GM18858 (cell line): ENCODE measurements around the gene RSPH9.

Experiments
- ATAC-seq: cut with Tn5 transposase; IDR thresholded peaks from one replicate; pipeline ENCODE4 v1.9.1; 2021; ENCODE audit not compliant: unreplicated experiment

RSPH9 gene, protein sequence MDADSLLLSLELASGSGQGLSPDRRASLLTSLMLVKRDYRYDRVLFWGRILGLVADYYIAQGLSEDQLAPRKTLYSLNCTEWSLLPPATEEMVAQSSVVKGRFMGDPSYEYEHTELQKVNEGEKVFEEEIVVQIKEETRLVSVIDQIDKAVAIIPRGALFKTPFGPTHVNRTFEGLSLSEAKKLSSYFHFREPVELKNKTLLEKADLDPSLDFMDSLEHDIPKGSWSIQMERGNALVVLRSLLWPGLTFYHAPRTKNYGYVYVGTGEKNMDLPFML

DNA sequence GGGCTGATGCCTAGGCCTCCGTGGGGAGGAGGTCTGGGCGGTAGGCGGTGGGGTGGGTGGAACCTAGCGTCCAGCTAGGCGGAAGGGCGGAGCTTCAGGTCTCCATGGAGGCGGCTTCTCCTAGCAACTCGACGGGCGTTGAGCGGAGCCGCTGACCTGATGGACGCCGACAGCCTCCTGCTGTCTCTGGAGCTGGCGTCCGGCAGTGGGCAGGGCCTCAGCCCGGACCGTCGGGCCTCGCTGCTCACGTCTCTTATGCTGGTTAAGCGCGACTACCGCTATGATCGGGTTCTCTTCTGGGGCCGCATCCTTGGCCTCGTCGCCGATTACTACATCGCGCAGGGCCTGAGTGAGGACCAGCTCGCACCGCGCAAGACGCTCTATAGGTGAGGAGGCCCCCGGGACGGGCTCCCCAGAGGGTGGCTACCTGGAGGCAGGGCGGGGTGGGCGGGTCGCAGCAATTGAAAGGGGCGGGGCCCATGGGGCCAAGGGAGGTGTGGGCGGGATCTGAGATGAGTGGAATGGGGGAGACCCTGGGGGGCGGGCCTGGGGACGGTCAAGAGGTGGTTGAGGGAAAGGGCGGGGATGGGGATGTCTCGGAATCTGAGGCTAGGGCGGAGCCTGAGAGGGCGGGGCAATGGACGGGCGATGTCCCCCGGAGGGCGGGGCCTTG, at the start of gene RSPH9:
Gene RSPH9, plus strand, starts transcription at position 97 of the 673 bp plus-strand sequence. Its CDS starts 63 bp downstream, at position 160.
- no peak for ATAC-seq

DNA sequence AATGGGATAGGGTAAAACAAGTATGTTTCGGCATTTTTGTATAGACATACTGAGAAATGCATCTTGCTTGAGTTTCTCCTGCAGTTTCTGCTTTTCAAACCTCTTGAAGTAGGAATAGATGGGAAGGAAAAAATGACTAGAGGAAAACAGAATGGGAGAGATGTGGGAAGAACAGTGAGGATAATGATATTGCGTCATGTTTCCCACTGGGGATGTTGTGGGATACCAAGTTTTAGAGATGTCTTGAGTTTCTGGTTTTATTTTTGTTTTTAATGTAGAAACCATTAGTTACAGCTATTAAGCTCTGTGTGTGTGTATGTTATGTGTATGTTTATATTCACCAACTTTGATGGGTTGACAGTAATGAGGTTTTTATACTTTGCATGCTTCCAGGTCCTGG, 44.2 kb upstream of the RSPH9 start:
- ATAC-seq = no peak

DNA sequence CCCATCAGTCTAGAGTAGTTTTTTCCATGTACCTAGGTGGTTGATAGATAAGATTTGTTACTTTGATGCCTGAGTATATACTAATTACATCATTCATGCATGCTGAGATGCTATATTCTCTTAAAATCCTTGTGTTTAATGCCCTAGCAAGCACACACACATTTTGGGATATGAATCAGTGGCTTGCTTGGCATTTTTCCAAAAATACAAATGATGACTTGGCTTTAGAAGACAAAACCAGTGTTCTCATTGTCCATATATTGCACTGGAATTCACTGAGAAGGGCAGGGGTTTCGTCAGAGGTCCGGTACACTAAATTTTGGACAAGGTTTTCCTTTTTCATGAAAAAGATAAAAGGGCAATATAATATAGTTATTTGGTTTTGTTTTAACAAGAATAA, 40.7 kb upstream of the RSPH9 start:
- no peak for ATAC-seq

DNA sequence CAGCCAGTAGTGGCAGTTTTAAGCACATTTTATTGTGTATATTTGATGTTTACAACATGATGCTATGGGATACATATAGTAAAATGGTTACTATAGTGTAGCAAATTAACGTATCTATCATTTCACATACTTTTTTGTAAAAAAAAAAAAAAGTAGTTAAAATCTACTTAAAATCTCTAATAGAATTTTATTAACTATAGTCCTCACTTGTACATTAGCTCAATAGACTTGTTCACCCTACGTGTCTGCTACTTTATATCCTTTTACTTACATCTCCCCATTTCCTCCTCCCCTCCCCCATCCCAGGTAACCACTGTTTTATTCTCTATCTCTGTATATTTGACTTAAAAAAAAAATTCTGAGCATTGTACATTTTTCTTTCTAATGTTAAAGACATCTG, 38.8 kb upstream of the RSPH9 start:
- ATAC-seq = no peak

DNA sequence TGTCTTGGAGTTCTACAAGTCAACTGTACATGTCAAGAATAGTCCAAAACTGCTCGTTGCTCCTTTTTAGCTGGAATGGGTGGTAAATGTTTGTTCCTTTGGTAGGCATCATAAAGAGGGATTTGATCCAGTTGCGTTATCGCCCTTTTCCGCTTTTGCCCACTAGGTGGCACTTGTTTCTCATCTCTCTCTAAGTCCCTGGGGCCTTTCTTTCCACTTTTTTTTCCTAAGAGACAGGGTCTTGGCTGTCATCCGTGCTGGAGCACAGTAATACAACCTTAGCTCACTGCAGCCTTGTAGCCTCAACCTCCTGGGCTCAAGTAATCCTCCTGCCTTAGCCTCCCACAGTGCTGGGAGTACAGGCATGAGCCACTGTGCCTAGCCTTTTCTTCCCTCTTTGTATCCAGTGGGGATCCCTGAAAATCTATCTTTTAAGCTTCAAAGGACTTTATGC, 36.5 kb upstream of the RSPH9 start:
- ATAC-seq = no peak

DNA sequence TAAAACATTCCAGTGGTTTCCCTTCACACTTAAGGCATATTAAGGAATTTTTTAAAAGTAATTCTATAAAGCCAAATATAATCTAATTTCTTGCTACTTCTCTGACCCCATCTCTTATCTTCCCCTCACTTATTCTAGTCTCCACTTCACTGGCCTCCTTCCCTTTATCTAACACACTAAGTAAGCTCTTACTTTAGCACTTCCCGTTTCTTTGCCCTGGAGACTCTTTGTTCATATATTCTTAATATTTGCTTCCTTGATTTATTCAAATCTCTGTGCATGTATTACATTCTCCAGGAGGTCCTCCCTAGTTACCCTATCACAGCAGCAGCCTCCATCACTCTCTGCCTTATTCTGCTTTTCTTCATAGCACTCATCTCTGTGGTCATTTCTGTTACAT, 36.0 kb upstream of the RSPH9 start:
- ATAC-seq = no peak

DNA sequence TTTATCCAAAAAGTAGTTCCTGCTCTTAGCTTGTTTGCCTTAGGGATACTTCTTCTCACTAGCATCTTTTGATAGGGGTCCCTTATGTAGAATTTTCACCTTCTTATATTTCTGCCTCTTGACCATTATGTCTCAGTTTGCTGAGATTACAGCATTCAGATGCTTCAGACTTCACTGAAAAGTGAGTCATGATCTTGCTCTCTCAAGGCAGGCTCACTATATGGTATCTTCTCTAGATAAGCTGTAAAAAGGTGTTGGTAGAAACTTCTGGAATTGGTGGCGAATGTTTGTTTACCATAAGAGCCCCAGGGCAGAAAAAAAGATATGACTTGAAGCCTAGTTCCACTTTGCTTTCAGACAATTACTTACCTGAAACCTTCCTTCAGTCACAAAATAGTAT, 35.4 kb upstream of the RSPH9 start:
- no peak for ATAC-seq

DNA sequence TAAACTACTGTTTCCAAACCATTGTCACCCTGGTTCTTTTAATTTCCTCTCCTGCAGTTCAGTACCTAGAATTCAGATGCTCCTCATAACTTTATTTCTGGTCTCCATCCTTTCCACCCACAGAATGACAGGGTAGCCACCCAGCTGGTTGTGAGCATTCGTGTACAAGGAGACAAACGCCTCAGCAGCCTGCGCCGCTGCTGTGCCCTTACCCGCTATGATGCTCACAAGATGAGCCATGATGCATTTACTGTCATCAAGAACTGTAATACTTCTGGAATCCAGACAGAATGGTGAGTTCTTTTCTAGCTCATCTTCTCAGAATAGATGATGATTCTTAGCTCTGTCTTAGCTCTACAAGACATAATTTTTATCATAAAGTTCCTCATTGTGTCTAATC, 34.4 kb upstream of the RSPH9 start:
- ATAC-seq = no peak

DNA sequence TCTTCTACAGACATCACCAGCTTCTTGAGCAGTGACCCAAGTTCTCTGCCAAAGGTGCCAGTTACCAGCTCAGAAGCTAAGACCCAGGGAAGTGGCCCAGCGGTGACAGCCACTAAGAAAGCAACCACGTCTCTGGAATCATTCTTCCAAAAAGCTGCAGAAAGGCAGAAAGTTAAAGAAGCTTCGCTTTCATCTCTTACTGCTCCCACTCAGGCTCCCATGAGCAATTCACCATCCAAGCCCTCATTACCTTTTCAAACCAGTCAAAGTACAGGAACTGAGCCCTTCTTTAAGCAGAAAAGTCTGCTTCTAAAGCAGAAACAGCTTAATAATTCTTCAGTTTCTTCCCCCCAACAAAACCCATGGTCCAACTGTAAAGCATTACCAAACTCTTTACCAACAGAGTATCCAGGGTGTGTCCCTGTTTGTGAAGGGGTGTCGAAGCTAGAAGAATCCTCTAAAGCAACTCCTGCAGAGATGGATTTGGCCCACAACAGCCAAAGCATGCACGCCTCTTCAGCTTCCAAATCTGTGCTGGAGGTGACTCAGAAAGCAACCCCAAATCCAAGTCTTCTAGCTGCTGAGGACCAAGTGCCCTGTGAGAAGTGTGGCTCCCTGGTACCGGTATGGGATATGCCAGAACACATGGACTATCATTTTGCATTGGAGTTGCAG, 31.0 kb upstream of the RSPH9 start:
- ATAC-seq = no peak

DNA sequence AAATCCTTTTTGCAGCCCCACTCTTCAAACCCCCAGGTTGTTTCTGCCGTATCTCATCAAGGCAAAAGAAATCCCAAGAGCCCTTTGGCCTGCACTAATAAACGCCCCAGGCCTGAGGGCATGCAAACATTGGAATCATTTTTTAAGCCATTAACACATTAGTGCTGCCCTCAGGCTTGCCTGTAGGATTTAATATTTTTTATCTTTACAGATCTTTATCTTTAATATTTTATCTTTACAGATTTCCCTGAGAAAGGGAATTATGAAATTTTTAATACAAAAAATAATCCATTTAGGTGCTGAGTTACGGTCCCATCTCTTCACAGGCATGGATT, 30.5 kb upstream of the RSPH9 start:
- ATAC-seq = no peak

DNA sequence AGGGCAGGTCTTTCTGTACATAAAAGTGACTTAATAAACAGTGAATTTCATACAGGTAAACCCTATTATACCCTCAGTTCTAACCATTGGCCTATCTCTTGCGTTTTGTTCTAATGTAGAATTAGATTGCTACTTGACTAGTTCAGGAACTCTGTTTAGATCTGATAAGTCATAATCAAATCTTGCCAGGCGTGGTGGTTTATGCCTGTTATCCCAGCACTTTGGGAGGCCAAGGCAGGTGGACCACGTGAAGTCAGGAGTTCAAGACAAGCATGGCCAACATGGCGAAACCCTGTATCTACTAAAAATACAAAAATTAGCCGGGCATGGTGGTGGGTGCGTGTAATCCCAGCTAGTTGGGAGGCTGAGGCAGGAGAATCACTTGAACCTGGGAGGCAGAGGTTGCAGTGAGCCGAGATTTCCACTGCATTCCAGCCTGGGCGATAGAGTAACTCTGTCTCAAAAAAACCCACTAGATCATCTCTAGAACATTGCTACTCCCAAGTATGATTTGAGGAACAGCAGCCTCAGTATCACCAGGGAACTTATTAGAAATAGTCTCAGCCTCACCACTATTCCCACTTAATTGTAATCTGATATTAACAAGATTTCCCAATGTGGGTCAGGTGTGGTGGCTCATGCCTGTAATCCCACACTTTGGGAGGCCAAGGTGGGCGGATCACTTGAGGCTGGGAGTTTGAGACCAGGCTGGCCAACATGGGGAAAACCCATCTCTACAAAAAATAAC, 27.9 kb upstream of the RSPH9 start:
- no peak for ATAC-seq

DNA sequence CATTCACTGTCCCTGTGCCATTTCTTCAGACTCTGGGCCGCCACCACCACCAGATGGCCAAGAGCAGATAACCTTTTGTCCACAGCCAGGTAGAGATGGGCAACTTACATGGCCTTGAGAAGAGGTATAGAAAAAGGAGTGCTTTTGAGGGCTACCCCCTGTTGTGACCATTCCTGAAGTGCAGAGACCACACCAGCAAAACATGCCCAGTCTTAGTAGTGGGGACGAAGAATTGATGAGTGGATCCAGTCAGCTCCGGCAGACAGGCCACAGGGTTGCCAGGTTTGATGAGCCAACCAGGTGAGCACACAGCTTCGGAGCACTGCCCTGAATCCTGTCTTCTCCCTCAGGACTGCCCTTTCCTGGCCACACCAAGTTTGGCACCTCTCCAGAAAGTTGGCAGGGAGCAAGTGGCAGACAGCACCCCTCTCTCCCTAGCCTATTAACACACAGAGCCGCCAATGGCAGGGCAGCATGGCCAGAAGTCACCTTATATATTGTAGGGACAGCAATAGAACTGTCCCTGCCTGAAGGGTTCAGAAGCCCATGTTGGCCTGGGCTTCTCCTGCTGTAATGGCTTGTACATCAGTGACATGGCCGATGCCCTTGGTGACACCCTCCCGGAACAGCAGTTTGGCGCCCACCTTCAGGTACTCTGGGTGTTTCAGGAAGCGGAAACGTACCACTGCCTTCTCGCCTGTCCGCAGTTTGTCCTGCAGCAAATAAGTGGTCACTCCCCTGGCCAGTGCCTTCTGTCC, 23.6 kb upstream of the RSPH9 start:
- ATAC-seq = no peak

DNA sequence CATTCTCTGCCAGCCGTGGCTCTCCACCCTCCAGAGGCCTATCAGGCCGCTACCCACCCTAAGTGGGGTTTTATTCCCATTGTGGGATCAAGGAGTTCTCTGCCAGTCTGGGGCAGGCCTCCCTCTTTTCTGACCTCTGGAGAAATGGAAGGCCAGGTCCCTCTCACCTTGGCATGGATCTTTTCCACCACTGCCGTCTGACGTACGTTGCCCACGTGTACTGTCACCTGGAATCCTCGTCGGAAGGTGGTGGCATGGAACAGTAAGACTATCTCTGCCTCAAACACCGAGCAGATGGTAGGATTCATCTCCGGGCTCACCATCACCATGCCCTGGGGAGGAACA, 23.0 kb upstream of the RSPH9 start:
- no peak for ATAC-seq

DNA sequence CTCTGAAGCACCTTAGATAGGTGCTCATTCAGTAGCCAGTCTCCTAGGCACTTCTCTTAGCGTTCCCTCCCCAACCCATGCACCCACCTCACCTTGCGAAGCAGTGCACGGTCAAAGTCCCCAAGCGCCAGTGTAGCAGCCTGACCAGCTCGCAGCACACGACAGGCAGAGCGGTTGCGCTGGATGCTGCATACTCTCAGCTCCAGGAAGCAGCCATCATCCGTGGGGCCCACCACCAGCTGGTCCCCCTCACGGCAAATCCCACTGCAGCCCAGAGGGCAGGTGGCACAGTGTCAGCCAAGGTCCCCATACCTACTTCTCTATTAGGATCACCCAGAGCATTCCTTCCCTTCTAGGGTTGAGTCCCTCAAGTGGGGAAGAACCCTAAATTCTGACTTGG, 22.3 kb upstream of the RSPH9 start:
- no peak for ATAC-seq

DNA sequence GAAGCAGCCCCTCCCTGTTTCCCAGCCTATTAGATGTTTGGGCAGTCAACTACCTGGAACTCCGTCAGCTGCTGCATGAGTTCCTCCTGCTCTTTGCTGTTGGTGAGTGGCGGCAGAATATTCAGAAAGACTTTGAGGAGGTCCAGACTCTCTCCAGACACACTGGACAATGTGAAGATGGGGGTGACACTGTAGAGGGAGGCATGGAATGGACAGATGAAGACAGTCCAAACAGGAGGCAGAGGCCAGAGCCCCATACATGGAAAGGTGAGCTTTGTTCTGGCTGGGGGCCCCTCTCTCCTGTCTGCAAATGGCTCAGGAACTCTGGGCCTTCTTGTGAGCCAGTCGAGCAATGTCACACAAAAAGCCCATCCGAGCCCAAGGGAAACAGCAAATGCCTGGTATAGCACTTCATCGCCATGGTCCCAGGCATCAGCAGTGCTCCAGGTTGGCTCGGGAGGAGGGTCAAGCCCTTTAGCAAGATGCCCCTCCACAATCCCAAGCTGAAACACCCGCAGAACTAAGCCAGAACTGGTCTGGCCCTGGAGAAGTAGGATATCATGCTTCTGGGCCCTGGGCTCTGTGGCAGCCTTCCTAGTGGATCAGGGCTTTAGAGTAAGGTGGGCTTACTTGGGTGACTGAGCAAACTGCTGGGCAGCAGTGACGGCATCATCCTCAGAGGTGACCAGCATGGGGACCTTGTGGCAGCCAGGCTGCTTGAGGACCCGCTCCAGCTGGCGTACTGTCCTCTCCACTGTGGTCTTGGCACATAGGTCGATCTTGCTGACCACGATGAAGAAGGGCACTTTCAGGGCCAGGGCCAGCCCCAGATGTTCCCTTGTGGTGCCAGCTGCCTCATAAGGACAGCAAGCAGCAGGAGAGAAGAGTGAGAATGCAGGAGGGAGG, 20.7 kb upstream of the RSPH9 start:
- no peak for ATAC-seq

DNA sequence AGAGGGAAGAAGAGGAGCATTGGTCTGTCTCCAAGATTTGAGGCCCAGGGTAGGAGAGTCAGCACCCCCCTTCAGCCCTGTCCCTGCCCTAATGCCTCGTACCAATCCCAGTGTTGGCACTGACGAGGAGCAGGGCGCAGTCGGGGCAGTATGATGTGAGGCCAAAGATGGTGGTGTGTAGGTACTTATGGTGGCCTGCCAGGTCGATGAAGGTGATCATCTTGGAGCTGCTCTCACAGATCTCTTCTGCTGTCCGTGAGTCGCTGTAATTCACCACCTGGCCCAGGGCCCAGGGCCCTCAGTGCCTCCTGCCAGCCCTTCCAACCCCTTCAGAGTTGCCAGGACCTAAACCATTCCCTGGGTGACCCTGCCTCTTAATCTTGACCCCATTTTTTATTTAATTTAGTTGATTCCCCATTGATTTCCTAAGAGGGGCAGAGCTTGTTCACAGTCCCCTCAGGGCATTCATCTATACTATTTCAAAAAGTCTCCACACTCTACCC, 20.0 kb upstream of the RSPH9 start:
- no peak for ATAC-seq

DNA sequence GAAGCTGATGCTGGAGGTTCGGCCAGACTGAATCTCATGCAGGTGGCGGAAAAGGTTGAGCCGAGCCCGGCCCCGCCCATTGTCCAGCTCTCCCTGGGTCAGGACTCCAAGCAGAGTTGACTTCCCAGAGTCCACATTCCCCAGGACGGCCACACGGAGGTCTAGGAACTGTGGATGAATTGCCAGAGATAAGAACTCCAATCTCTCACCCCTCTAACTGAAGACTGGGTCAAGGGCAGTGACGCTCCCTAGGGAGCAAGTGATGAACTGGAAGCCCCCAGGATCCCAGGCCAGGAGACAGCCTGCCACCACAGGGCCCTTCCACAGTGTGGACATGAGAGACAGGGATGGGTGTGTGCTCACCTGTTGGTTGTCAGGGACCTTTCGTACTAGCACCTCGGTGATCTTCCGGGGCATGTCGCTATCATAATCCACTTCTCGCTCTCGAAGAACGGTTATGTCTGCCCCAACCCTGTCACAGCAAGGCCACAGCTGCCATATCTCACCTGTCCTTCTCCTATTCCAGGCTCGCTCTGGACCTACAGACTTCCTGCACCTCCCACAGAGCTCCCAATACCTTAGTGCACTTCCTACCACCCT, 19.3 kb upstream of the RSPH9 start:
- ATAC-seq = no peak

DNA sequence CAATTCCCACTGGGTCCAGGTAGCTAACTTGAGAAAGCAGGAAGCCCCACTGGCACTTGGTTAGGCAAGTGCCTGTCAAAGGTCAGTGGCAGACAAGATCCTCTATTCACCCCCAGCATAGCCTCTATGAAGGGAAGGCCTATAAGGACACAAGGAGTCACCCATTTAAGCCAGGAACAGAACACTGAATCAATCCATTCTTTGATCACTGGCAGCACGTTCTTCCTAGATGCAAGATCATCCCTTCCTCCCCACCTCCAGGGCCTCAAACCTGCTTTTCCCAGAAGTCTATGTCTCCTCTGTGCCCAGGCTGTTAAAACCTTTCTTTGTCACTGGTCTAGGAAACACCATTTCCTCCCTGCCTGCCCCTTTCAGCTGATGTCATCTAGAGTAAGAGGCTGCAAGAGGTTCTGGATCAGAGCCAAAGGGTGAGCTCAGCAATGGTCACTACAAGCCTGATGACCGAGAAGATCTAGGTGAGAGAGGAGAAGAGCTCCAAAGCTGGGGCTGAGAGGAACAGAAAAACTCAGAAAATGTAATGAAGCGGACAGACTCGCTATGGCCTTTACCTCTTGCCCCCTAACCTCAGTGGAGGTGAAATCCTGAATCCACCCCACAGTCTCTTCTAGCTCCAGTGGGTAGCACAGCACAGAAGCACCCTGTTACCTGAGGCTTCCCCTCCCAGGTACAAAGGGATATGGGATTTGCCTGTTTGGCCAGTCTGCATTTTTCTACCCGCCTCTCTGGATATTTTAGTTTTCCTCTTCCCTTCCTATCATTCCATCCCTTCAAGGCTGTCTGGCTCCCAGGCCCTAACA, 17.6 kb upstream of the RSPH9 start:
- ATAC-seq = no peak
